OCI-LY3 (cell line): Measurements from ENCODE around the gene TEX264.

Experiments
- H2AFZ ChIP-seq: fragments of 200-600, 300-600 bp; shearing (Covaris generic); 2 replicates; pipeline ENCODE4 v1.6.0; 2014; ENCODE audit warnings: antibody characterized with exemption, low read depth, low read length
- H3K27ac ChIP-seq: fragments of 200-600, 300-600 bp; sonication (generic); 2 replicates; pipeline ENCODE4 v1.5.1; 2014; ENCODE audit warnings: mild to moderate bottlenecking, low read length, moderate library complexity, mixed read lengths
- H3K27me3 ChIP-seq: fragments of 200-600, 300-600 bp; sonication (generic); 2 replicates; pipeline ENCODE4 v1.6.1; 2014; ENCODE audit warnings: low read depth, low read length, mixed read lengths
- H3K36me3 ChIP-seq: fragments of 200-600, 300-600 bp; sonication (generic); replicated peaks from 2 replicates; pipeline ENCODE3; 2014; ENCODE audit warnings: low read depth, low read length, mixed read lengths
- H3K4me1 ChIP-seq: fragments of 300-600, 200-600 bp; sonication (generic); 2 replicates; pipeline ENCODE4 v1.6.1; 2014; ENCODE audit warnings: low read length, mixed read lengths
- H3K4me2 ChIP-seq: fragments of 200-600, 300-600 bp; sonication (generic); 2 replicates; pipeline ENCODE4 v1.6.1; 2014; ENCODE audit warnings: low read length, mixed read lengths
- H3K4me3 ChIP-seq: fragments of 300-600, 200-600 bp; sonication (generic); 2 replicates; pipeline ENCODE4 v1.5.1; 2014; ENCODE audit warnings: antibody characterized with exemption, mild to moderate bottlenecking, low read length, moderate library complexity
- H3K79me2 ChIP-seq: fragments of 300-600, 200-600 bp; shearing (Covaris generic); 2 replicates; pipeline ENCODE4 v1.6.1; 2014; ENCODE audit warnings: mild to moderate bottlenecking, low read length, mixed read lengths
- H3K9ac ChIP-seq: fragments of 300-600, 200-600 bp; shearing (Covaris generic); 2 replicates; pipeline ENCODE4 v1.6.0; 2014; ENCODE audit warnings: mild to moderate bottlenecking, low read length, moderate library complexity
- H3K9me3 ChIP-seq: fragments of 200-600, 300-600 bp; shearing (Covaris generic); 2 replicates; pipeline ENCODE4 v1.6.1; 2014; ENCODE audit warnings: low read length, mixed read lengths; ENCODE audit not compliant: insufficient read depth
- H4K20me1 ChIP-seq: fragments of 200-600, 300-600 bp; sonication (generic); 2 replicates; pipeline ENCODE4 v1.6.1; 2016; ENCODE audit warnings: low read length, mixed read lengths; ENCODE audit not compliant: insufficient read depth
- CTCF ChIP-seq: fragments of 200-600, 300-600 bp; sonication (generic); IDR thresholded peaks from 2 replicates; pipeline ENCODE4 v1.5.1; 2014; ENCODE audit warnings: antibody characterized with exemption, low read length, low read depth
- EZH2phosphoT487 ChIP-seq: fragments of 200-600 bp; shearing (Covaris generic); IDR thresholded peaks from 2 replicates; pipeline ENCODE4 v1.6.1; 2018; ENCODE audit warnings: antibody characterized with exemption, mixed run types, low read depth

Gene TEX264

GRCh38 chr3:51670823-51671733 lies at the start of gene TEX264:
TEX264 (plus strand) TSS chr3:51671252; CDS start chr3:51674305, 3,053 bp downstream.
- peaks cover 21% of the 10 kb centered on the region for H3K4me1 ChIP-seq
- no peaks in the 10 kb centered on the region for H4K20me1 ChIP-seq
- H3K27ac ChIP-seq, result peak within 1 kb of the TSS; percentile 76
- H3K9me3 ChIP-seq, result no peaks in the 10 kb centered on the region
- peaks cover 16% of the 10 kb centered on the region for H3K79me2 ChIP-seq
- no peak for TF ChIP-seq EZH2phosphoT487
- TF ChIP-seq CTCF, result no peak
- peak within 1 kb of the TSS; percentile 94 for H3K9ac ChIP-seq
- H2AFZ ChIP-seq, result peak within 1 kb of the TSS; percentile 61
- H3K36me3 ChIP-seq, result peaks cover 17% of the 10 kb centered on the region
- H3K27me3 ChIP-seq, result no peaks in the 10 kb centered on the region
- H3K4me2 ChIP-seq, result peak within 1 kb of the TSS; percentile 86
- H3K4me3 ChIP-seq, result peak within 1 kb of the TSS; percentile 86

GRCh38 chr3:51622413-51622812 lies 48.6 kb upstream of the TEX264 start:
- Histone ChIP-seq H3K27me3 (no peaks in the 10 kb centered on the region), H3K4me3 (no peak overlapping the region), H2AFZ (no peak overlapping the region), H3K79me2 (peaks cover 19% of the 10 kb centered on the region), H3K27ac (no peak overlapping the region), H3K9ac (no peak overlapping the region), H3K4me1 (no peaks in the 10 kb centered on the region), H3K4me2 (no peak overlapping the region), H4K20me1 (peaks cover 7% of the 10 kb centered on the region; the same call in 1 of the 2 replicates), H3K9me3 (no peaks in the 10 kb centered on the region), H3K36me3 (peaks cover 5% of the 10 kb centered on the region)
- TF ChIP-seq CTCF, result no peak
- no peak for TF ChIP-seq EZH2phosphoT487

- Histone ChIP-seq H3K4me1 (no peaks in the 10 kb centered on the region), H3K9me3 (no peaks in the 10 kb centered on the region), H3K9ac (no peak overlapping the region), H3K27ac (no peak overlapping the region), H3K79me2 (peaks cover 19% of the 10 kb centered on the region), H3K27me3 (no peaks in the 10 kb centered on the region), H3K4me2 (no peak overlapping the region), H3K4me3 (no peak overlapping the region), H2AFZ (no peak overlapping the region), H4K20me1 (peaks cover 7% of the 10 kb centered on the region; the same call in 1 of the 2 replicates), H3K36me3 (peaks cover 10% of the 10 kb centered on the region)
- TF ChIP-seq EZH2phosphoT487 (no peak), CTCF (no peak)
These were observed 48.2 kb upstream of the TEX264 start for GRCh38 chr3:51622868-51623267.

- Histone ChIP-seq H3K9ac (no peak overlapping the region), H3K9me3 (no peaks in the 10 kb centered on the region), H3K27ac (no peak overlapping the region), H3K4me3 (no peak overlapping the region), H3K36me3 (peaks cover 35% of the 10 kb centered on the region), H3K79me2 (no peaks in the 10 kb centered on the region), H4K20me1 (no peaks in the 10 kb centered on the region), H3K4me1 (no peaks in the 10 kb centered on the region), H2AFZ (no peak overlapping the region), H3K27me3 (no peaks in the 10 kb centered on the region), H3K4me2 (no peak overlapping the region)
- no peak for TF ChIP-seq EZH2phosphoT487
- TF ChIP-seq CTCF, result no peak
These were observed 40.5 kb upstream of the TEX264 start for GRCh38 chr3:51630513-51630912.
